Measurements from ENCODE around the gene SPARC.

DNA sequence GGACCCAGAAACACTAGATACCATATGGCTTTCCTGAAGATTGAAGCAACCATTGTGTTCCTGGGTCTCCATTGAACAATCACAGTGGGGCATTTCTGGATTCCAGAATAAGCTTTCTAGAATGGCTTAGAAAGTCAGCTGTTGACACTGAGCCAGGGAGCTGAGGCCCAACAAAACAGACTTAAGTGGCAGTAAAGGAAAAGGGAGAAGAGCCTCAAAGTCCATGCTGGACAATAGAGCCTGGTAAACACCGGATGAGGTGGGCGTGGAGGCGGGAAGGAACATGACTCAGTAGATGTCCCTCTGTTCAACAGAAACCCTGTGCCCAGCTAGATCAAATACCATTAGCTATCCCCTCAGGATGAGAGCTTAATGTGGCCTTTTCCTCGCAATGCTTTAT is 14.8 kb downstream of the SPARC start:
- TF ChIP-seq, protein P1, sequence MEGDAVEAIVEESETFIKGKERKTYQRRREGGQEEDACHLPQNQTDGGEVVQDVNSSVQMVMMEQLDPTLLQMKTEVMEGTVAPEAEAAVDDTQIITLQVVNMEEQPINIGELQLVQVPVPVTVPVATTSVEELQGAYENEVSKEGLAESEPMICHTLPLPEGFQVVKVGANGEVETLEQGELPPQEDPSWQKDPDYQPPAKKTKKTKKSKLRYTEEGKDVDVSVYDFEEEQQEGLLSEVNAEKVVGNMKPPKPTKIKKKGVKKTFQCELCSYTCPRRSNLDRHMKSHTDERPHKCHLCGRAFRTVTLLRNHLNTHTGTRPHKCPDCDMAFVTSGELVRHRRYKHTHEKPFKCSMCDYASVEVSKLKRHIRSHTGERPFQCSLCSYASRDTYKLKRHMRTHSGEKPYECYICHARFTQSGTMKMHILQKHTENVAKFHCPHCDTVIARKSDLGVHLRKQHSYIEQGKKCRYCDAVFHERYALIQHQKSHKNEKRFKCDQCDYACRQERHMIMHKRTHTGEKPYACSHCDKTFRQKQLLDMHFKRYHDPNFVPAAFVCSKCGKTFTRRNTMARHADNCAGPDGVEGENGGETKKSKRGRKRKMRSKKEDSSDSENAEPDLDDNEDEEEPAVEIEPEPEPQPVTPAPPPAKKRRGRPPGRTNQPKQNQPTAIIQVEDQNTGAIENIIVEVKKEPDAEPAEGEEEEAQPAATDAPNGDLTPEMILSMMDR (IDR thresholded peaks at IDR 0.05; ENCODE audit: insufficient read depth, low read length), result no peak
- TF ChIP-seq, protein P2, sequence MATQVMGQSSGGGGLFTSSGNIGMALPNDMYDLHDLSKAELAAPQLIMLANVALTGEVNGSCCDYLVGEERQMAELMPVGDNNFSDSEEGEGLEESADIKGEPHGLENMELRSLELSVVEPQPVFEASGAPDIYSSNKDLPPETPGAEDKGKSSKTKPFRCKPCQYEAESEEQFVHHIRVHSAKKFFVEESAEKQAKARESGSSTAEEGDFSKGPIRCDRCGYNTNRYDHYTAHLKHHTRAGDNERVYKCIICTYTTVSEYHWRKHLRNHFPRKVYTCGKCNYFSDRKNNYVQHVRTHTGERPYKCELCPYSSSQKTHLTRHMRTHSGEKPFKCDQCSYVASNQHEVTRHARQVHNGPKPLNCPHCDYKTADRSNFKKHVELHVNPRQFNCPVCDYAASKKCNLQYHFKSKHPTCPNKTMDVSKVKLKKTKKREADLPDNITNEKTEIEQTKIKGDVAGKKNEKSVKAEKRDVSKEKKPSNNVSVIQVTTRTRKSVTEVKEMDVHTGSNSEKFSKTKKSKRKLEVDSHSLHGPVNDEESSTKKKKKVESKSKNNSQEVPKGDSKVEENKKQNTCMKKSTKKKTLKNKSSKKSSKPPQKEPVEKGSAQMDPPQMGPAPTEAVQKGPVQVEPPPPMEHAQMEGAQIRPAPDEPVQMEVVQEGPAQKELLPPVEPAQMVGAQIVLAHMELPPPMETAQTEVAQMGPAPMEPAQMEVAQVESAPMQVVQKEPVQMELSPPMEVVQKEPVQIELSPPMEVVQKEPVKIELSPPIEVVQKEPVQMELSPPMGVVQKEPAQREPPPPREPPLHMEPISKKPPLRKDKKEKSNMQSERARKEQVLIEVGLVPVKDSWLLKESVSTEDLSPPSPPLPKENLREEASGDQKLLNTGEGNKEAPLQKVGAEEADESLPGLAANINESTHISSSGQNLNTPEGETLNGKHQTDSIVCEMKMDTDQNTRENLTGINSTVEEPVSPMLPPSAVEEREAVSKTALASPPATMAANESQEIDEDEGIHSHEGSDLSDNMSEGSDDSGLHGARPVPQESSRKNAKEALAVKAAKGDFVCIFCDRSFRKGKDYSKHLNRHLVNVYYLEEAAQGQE (IDR thresholded peaks at IDR 0.05; ENCODE audit: insufficient replicate concordance, low read depth), result no peak
- TF ChIP-seq GABPA (IDR thresholded peaks at IDR 0.05; ENCODE audit: low read depth), result no peak

Data from HL-60 (cell line).